Right ventricle myocardium inferior (tissue), 1 donor: ENCODE results near the gene KDM7A. TPM values are rescaled to one million over a fixed set of nuclear protein-coding genes. Genes with fewer than 3 reads are reported as not detected.
"Not testable (repeated sequence)": the region's sequence is repeated elsewhere in the genome, so short reads cannot be mapped to it uniquely, and the experiment has no call there.

Experiments
- ATAC-seq: fragments of 200-7000 bp; cut with Tn5 transposase; one replicate; pipeline ENCODE4 v1.9.1; 2020; ENCODE audit warnings: mild to moderate bottlenecking, moderate library complexity
- DNase-seq: peaks from one replicate; pipeline ENCODE4 v3.0.0; 2021; ENCODE audit errors: missing footprints
- intact Hi-C: fragments of 100-400 bp; cut with DNase I; formaldehyde crosslinking; loops from one replicate; pipeline ENCODE4 v1.11.0; 2022
- total RNA-seq: library from RNA; stranded (reverse); fragmentation: NEBNext Ultra II Directional; extraction: Animal tissue kit (Norgen Biotek cat#: 25700); gene quantifications from one replicate; pipeline ENCODE4 v1.2.1, GENCODE V29; 2021
- donor health status: DM: no; HTN: yes; CAD: no; lungs with severe emphysema.

Gene KDM7A
- total RNA-seq, 1 donor from 2014 or later, result 8.1 TPM

DNA sequence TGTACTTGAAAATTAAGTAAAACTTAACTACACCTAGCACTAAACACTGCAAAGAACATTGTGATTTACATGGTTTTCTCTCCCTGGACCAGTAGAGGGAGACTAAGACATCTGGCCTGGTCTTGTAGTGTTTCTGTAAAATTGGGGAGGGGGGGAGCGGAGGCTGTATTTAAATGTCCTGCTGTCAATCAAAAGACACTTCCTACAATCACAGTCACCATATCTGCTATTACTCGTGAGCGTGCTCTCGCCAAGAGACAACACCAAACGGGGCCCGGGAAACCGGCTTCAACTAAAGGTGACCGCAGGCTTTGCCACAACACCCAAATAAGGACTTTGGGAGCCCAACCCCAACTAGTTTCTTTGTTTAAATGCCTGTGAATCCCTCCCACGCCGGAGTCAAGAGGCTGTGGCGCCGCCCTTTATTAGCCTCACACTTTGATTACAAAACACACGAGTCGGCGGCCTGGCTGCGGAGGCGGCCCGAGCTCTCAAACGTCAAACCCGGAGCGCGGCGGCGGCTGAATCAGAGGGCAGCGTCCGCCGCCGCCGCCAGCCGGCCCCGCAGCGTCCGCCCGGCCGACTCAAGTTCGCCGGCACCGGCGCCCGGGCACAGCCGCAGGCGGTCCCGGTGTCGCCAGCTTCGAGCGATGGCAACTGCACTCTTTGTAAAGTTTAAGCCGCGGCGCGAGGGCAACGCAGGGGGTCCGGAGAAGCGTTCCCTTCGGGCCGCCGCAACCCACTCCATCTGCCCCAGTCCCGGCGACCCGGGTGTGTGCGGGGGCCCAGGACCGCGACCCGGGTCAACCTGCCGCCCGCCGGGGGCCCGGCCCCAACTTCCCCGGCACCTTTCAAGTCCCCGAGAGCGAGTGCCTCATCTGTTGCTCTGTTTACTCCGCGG lies 1.3 kb downstream of the KDM7A start:
- intact Hi-C loops, result loop anchor here (2.0 to 5.0 kb wide), 5 partner anchors 57 to 818 kb away; partner anchors contain the start of gene LUC7L2
- ATAC-seq (peak; percentile 81), DNase-seq (peak; percentile 97)

DNA sequence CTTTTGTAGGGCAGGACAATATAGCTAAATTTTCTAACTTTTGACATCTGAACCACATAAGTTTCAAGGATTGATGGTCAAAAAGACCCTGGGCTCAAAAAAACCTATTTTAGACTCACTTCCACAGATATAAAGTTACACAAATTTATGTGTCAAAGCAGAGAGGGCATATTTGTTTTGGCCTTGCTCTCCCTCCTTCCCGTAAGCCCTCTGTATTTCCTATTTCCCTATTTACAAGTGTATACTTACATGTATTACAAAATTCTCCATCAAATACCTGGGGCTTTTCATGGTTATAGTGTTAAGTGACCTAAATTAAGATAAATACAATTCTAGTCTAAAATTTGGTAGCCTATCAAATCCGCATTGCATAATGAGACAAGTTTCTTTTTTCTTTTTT lies 2.6 kb downstream of the KDM7A start:
- intact Hi-C loops, result loop anchor here (2.0 kb wide), 1 partner anchor 113 kb away; no protein-coding TSS in a partner anchor
- ATAC-seq (no peak), DNase-seq (no peak)

DNA sequence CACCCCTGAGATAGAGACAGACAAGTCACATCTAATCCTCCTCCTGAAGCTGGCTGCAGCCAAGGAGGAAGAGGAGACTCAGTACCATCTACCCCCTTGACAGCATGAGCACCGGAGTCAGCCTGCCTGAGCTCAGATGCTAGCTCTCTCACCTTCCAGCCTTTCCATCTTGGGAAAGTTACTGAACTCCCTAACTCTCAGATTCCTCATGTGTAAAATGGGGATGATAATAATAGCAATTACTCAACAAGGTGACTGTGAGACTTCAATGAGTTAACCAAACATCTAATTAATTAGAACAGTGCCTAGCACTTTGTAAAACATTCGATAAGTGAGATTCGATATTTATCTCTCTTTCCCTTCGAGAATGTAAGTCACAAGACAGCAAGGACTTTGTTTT lies 6.4 kb downstream of the KDM7A start:
- intact Hi-C loops, result no loop called here
- DNase-seq, result no peak
- no peak for ATAC-seq

DNA sequence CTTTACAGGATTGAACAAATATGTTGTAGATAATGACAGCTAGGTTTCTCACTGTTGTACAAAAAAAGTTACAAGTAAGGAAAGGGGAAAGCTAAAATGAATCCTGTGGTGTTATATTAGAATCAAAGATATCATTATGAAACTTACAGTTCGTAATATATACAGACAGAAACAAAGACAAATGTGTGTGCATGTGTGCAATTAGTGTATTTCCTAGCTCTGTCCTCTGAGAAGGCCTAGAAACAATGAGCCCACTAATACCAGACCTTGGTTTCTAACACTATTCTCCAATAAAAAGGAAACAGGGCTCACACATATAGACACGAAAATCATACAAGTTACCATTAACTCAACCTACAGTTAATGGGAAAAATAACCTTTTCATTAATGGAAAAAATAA lies 8.0 kb downstream of the KDM7A start:
- intact Hi-C loops, result no loop called here

DNA sequence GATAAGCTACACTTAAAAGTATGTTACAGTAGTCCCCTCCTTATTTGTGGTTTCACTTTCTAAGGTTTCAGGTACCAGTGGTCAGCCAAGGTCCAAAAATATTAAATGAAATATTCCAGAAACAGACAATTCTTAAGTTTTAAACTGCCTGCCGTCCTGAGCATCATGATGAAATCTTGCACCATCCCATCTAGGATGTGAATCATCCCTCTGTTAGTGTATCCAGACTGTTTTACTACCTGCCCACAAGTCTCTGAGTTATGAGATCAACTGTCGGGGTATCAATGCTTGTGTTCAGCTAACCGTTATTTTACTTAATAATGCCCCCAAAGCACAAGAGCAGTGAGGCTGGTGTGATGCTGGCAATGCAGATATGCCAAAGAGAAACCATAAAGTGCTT lies 11.4 kb downstream of the KDM7A start:
- no peak for ATAC-seq
- DNase-seq, result no peak
- intact Hi-C loops, result no loop called here

More for the DNA sequence above, 8.0 kb downstream of the KDM7A start:
- no peak for DNase-seq
- no peak for ATAC-seq

DNA sequence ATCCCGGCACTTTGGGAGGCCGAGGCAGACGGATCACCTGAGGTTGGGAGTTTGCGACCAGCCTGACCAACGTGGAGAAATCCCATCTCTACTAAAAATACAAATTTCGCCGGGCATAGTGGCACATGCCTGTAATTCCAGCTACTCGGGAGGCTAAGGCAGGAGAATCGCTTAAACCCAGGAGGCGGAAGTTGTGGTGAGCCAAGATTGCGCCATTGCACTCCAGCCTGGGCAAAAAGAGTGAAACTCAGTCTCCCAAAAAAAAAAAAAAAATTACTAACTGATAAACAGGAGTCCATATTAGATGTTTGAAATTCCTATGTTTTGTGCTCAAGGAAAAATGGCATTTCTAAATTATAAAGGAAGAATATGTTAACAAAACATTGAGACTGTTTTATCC lies 14.7 kb downstream of the KDM7A start:
- intact Hi-C loops, ATAC-seq, DNase-seq: not testable (repeated sequence)

DNA sequence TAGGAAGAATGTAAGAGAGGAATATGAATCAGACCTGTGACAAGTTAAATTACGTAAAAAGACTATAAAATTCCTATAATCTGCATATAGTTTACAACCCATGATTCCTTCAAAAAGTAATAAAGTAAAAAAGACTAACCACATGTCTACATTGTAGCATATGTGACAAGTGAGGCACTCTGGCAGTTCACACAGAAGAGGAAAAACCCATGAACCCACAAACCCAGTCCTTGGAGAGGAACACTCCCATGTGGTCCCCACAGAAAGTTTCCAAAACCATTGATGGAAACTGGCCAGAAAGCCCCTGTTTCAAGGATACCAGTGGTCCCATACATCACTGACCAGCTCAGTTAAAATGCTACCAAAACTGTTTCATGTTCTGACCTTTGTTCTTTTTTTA lies 15.7 kb downstream of the KDM7A start:
- DNase-seq (no peak), ATAC-seq (no peak)
- intact Hi-C loops, result no loop called here

DNA sequence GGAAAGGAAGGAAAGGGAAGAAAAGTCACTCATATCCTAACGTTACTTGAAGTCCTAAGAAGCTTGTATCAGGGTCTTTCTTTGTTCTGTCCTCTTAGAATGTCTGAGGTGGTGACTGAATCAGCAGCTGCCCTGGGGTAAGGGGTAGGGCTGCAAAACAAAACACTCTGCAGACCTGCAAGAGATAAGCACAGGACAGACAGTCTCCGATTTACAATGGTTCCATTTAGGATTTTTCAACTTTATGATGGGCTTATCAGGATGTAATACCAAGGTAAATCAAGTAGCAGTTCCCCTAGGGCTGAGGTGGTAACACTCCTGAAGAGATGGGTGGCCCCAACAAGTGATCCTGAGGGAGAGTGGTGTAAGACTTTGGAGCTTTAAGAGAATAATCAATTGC lies 16.5 kb downstream of the KDM7A start:
- ATAC-seq, result no peak

DNA sequence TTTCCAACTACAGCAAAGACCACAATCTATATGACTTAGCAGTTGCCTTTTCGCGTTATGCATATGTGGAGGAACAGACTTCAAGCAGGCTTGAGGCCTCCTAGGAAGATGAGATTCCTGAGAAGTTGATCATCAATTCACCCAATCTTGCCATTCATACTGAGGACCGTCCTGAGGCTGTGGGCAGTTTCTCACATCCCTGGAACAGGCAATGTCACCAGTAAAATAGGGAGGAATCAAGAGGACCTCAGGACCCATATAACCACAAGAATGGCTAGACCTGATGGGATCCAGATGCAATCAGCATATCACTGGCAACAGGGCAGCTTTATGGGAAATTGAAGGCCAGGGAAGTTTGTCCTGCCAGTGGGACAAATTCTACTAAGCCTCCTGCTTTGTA lies 17.3 kb downstream of the KDM7A start:
- no peak for ATAC-seq
- DNase-seq, result no peak
- intact Hi-C loops, result no loop called here

More for the DNA sequence above, 16.5 kb downstream of the KDM7A start:
- intact Hi-C loops, result no loop called here
- no peak for DNase-seq

DNA sequence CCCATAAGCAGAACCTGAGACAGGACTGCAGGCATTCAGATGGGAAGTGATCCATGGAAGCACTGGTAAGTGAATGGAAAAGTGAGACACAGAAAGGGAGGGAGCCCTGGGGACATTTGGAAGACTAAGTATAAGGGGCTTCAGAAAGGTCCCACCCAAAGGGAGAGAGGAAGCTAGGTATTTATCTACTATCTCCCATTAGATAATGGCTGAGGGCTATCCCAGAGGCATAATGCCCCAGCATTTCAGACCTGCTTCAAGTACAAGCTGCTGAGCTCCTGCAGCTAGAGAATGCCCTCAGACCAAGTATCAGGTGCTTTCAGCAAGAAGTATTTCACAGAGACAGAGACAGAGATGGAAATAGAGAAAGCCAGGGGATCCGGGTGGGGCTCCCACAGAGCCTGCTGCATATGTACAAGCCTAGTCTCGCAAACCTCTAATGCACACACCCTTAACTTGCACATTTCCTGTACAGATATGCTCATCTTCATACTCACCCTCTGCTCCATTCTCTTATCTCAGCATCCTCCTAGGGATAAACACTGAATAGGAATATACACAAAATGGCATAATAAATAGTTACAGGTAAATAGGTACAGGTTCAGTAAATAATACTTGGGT lies 20.2 kb downstream of the KDM7A start:
- no peak for ATAC-seq
- no peak for DNase-seq
- intact Hi-C loops, result no loop called here

DNA sequence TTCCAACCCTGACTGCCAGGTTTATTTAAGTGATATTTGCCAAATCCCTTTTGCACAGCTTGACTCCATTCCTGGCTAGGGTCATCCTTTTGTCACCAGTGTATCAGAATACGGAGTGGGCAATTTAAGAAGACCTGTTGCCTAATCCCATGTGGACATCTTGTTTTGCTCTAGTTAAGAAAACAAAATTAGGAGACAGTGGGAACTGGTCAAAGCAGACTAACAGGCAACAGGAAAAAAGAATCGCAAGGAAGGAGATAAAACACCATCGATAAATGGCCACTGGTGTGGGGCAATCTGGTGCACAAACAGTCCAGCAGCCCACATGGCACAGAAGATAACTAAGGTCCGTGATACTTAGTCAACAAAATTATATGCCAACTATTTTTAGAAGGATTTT lies 21.4 kb downstream of the KDM7A start:
- ATAC-seq (no peak), DNase-seq (no peak)
- intact Hi-C loops, result no loop called here

DNA sequence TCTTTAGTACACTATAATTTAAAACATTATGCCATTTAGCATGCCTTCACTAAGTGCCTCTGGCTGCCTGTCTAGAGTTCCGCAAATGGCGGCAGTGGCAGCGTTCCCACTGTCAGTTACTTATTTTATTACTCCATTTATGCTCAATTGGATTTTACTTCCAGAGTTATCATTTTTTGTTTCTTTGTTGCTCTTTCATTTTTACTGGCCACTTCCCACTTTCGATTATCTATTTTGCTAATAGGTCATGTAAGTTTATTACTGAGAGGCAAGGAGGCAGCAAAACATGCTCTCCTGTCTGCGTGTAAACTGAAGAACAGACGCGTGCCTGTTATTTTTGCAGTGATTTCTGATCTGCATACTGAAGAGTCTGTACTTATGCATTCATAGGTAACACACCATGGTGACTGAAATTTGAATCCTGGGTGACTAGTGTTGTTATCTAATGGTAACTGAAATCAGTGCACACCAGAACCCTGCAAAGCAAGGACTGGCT lies 23.1 kb downstream of the KDM7A start:
- intact Hi-C loops, result no loop called here
- no peak for ATAC-seq

DNA sequence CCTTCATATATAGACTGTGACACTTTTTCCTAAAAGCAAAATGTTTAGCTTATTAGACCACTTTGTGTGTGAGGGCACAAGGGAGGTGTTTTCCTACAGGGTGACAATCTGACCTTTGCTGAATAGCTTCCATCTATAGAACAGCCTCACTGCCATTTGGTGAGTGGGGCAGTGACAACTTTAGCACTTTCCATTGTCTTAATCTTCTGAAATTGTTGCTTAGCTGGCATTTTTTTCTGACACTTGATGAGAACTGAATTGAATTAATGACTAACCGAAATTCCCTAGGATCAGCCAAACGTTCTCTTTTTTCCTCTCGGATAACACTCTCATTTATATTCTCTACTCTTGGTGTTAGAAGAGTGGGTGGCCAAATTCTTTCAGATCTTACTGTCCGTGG lies 30.2 kb downstream of the KDM7A start:
- no peak for DNase-seq
- intact Hi-C loops, result no loop called here
- ATAC-seq, result no peak

More for the DNA sequence above, 23.1 kb downstream of the KDM7A start:
- no peak for DNase-seq

DNA sequence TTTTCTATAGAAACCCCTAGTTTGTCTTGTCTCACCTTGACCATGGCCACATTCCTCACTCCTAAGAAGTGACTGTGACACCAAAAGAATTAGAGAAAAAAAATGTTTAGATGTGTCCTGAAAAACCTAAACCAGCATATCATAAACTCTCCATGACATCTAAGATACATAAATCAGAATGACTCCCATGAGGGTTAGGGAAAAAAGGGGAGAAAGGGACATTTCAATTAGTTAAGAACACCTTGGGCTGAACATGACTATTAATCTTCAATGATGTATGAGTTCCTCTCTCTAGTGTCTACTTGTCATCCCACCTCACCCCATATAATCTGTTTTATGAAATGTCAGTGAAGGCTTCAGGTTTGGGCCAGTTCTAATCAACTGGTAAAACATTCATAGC lies 31.1 kb downstream of the KDM7A start:
- DNase-seq, result no peak
- intact Hi-C loops, result no loop called here
- ATAC-seq, result no peak

DNA sequence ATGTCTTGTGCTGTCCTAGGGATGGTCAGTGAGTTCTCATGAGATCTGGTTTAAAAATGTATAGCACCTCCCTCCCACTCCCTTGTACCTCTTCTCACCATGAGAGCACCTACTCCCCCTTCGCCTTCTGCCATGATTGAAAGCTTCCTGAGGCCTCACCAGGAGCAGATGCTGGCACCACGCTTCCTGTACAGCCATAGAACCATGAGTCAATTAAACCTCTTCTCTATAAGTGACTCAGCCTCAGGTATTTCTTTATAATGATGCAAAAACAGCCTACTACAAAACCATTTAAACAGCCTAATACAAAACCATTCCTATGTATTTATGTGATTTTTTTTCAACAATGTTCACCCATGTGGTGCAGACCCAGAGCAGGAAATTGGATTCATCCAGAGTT lies 32.0 kb downstream of the KDM7A start:
- intact Hi-C loops, result no loop called here
- no peak for ATAC-seq
- no peak for DNase-seq

DNA sequence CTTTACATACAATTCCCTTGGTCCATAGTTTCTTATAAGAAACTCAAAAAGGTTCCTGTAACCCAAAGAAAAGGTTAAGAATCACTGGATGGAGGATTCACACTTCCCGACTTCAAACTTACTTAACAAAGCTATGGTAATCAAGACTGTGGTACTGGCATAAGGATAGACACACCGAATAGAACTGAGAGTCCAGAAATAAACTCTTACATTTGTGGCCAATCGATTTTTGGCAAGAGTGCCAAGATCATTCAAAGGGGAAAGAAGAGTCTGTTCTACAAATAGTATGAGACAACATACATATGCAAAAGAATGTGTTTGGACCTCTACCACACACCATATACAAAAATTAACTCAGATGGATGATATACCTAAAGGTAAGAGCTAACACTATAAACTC lies 32.8 kb downstream of the KDM7A start:
- DNase-seq (no peak), ATAC-seq (no peak)
- intact Hi-C loops, result no loop called here

DNA sequence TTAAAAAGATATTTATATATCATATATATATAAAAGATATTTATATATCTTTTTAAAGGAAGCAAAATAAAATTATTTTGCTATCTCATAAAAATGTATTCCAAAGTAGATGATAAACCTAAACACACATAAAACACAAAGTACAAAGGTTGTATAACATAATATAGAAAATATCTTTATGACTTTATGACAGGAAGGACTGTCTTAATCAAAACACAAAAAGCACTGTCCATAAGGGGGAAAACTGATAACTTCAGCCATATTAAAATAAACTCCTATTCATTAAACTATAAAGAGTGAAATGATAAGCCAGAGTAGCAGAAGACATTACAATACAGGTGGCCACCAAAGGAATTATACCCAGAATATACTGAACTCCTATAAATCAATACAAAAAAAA lies 34.8 kb downstream of the KDM7A start:
- intact Hi-C loops, result no loop called here
- DNase-seq, result no peak
- ATAC-seq, result no peak

DNA sequence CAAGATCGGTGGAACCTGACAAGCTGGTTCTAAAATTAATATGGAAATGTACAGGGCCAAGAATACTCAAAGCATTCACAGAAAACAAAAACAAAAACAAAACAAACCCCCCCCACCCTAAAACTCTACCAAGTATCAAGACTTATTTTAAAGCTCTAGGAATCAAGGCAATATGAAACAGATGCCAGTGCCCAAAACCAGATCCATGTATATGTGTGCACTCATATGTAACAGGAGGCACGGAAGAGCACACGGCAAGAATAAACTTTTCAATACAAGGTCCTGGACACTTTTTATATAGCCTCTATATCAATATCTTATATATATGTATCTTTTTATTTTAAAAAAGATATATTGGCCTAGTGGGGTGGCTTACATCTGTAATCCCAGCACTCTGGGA lies 35.5 kb downstream of the KDM7A start:
- no peak for DNase-seq
- no peak for ATAC-seq
- intact Hi-C loops, result no loop called here

DNA sequence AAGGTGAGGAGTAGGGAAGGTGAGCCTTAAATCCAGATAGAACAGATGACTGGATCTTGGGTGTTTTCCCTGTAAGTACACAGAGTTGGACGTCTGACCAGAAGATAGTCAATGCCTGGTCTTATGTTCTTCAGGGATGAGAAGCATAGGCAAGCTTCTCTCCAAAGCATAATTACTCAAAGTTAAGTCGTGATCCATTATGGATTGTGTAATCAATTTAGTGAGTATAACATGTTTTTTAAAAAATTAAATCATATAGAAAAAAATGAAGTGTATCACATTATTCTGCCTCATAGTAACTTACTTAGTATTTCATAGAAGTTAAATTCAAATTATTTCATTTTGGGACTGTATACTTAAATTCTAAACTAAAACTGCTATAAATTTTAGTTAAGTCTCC lies 39.7 kb downstream of the KDM7A start:
- intact Hi-C loops, result no loop called here
- DNase-seq (no peak), ATAC-seq (no peak)

DNA sequence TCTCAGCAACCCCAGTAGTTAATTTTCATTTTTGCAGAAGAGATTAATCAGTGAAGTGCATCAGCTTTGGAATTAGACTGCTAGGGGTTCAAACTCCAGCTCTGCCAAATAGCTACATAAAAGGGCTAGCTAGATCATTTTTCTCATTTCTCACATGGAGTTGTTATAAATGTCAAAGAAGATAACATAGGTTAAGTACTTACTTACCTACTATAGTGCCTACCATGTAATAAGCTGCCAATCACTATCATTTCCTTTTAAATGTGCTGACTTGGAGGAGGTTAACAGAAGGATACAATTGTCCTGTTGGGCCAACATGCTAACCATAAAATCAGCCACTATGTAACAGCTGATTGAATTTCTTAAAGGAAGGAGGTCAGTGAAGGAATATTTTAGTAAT lies 40.7 kb downstream of the KDM7A start:
- DNase-seq (no peak), ATAC-seq (no peak)
- intact Hi-C loops, result no loop called here
